ENCODE data around the gene GAK. TPM values are rescaled to one million over a fixed set of nuclear protein-coding genes. Genes with fewer than 3 reads are reported as not detected.

GAK gene
- total RNA-seq, 1 experiment from 2014 or later, result 117 TPM

GRCh38 chr4:948101-948935, 16.2 kb upstream of the GAK start:
- TF ChIP-seq EZH2 (IDR thresholded peaks at IDR 0.05; ENCODE audit: low read length, unreplicated experiment) (no peak), EZH2phosphoT487 (IDR thresholded peaks at IDR 0.05; ENCODE audit: borderline replicate concordance, low read length) (no peak)
- TF ChIP-seq, protein P1, sequence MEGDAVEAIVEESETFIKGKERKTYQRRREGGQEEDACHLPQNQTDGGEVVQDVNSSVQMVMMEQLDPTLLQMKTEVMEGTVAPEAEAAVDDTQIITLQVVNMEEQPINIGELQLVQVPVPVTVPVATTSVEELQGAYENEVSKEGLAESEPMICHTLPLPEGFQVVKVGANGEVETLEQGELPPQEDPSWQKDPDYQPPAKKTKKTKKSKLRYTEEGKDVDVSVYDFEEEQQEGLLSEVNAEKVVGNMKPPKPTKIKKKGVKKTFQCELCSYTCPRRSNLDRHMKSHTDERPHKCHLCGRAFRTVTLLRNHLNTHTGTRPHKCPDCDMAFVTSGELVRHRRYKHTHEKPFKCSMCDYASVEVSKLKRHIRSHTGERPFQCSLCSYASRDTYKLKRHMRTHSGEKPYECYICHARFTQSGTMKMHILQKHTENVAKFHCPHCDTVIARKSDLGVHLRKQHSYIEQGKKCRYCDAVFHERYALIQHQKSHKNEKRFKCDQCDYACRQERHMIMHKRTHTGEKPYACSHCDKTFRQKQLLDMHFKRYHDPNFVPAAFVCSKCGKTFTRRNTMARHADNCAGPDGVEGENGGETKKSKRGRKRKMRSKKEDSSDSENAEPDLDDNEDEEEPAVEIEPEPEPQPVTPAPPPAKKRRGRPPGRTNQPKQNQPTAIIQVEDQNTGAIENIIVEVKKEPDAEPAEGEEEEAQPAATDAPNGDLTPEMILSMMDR (conservative IDR thresholded peaks at IDR 0.05; ENCODE audit: low read depth, low read length), result no peak
- DNase-seq (no peak), ATAC-seq (no peak)
- Histone ChIP-seq H3K4me3 (ENCODE audit: low read length) (no peak overlapping the region), H3K9me2 (replicated peaks; ENCODE audit: low read length) (no peaks in the 10 kb centered on the region), H3K4me1 (ENCODE audit: insufficient read depth, low read length) (no peaks in the 10 kb centered on the region), H3K36me3 (ENCODE audit: low read depth, low read length) (no peaks in the 10 kb centered on the region), H3K9me3 (ENCODE audit: low read length) (no peaks in the 10 kb centered on the region), H3F3A (ENCODE audit: low read length, unreplicated experiment) (no peaks in the 10 kb centered on the region), H3K27ac (ENCODE audit: low read length) (no peak overlapping the region), H3K27me3 (ENCODE audit: low read length) (no peaks in the 10 kb centered on the region), H2AFZ (ENCODE audit: low read length) (no peak overlapping the region), H3K4me2 (ENCODE audit: low read length) (no peak overlapping the region), H3K79me2 (ENCODE audit: low read length) (no peaks in the 10 kb centered on the region), H3K9ac (ENCODE audit: low read length) (no peak overlapping the region), H4K20me1 (ENCODE audit: low read length) (no peaks in the 10 kb centered on the region)
- no TSS peak for BruUV-seq (replicated peaks)
- ChIA-PET POLR2A (ENCODE audit: unreplicated experiment) (no interaction called here), CTCF (no interaction called here)
- intact Hi-C loops (cut with micrococcal nuclease), result no loop called here

GRCh38 chr4:947491-947971, 15.4 kb upstream of the GAK start:
- BruUV-seq (replicated peaks), result no TSS peak
- intact Hi-C loops (cut with micrococcal nuclease), result no loop called here
- POLR2A ChIA-PET (ENCODE audit: unreplicated experiment), result no interaction called here
- no peak for DNase-seq
- Histone ChIP-seq H3K4me1 (ENCODE audit: insufficient read depth, low read length) (no peaks in the 10 kb centered on the region), H4K20me1 (ENCODE audit: low read length) (no peaks in the 10 kb centered on the region), H3K27ac (ENCODE audit: low read length) (no peak overlapping the region), H3K79me2 (ENCODE audit: low read length) (no peaks in the 10 kb centered on the region), H2AFZ (ENCODE audit: low read length) (no peak overlapping the region), H3K9ac (ENCODE audit: low read length) (no peak overlapping the region), H3K4me3 (ENCODE audit: low read length) (no peak overlapping the region), H3K9me3 (ENCODE audit: low read length) (no peaks in the 10 kb centered on the region), H3K4me2 (ENCODE audit: low read length) (no peak overlapping the region), H3K9me2 (replicated peaks; ENCODE audit: low read length) (no peaks in the 10 kb centered on the region), H3F3A (ENCODE audit: low read length, unreplicated experiment) (no peaks in the 10 kb centered on the region), H3K27me3 (ENCODE audit: low read length) (no peaks in the 10 kb centered on the region), H3K36me3 (ENCODE audit: low read depth, low read length) (no peaks in the 10 kb centered on the region)
- CTCF ChIA-PET, result no interaction called here
- no peak for TF ChIP-seq EZH2phosphoT487 (IDR thresholded peaks at IDR 0.05; ENCODE audit: borderline replicate concordance, low read length)
- TF ChIP-seq, protein P1 (conservative IDR thresholded peaks at IDR 0.05; ENCODE audit: low read depth, low read length), result no peak
- no peak for ATAC-seq
